GM12878 (cell line): ENCODE results near the gene ZNF785. TPM values are rescaled to one million over a fixed set of nuclear protein-coding genes. Genes with fewer than 3 reads are reported as not detected.

Experiments used
- ATAC-seq: fragments of 200-7000 bp; cut with Tn5 transposase; 3 replicates; pipeline ENCODE4 v1.9.1; 2020; ENCODE audit warnings: mild to moderate bottlenecking, moderate library complexity
- BruUV-seq: library from RNA; stranded (reverse); fragments of 400-500 nt; replicated peaks from 2 replicates; lab custom pipeline; 2021; lab: Mats Ljungman, UMichigan
- CTCF ChIA-PET: fragments of 300-600 bp; sonication (Branson Sonifier 250); formaldehyde crosslinking; extraction: SDS; loops from one replicate; lab custom pipeline; 2021; ENCODE audit warnings: inconsistent platforms; lab: Yijun Ruan, JAX
- POLR2A ChIA-PET: fragments of 350-600 bp; formaldehyde crosslinking; extraction: SDS; loops from one replicate; lab custom pipeline; 2021; ENCODE audit warnings: inconsistent platforms; lab: Charles Lee
- RAD21 ChIA-PET: fragments of 300-600 bp; sonication (Branson Sonifier 250); formaldehyde crosslinking; loops from one replicate; lab custom pipeline; 2023; ENCODE audit warnings: antibody characterized with exemption; ENCODE audit not compliant: unreplicated experiment; lab: Charles Lee
- SMC1A ChIA-PET: fragments of 300-600 bp; sonication (Branson Sonifier 250); formaldehyde crosslinking; loops from one replicate; lab custom pipeline; 2023; ENCODE audit not compliant: unreplicated experiment, uncharacterized antibody; lab: Charles Lee
- DNase-seq: peaks from one replicate; pipeline ENCODE4 v3.0.0-alpha.2; 2011; ENCODE audit warnings: low read depth, low spot score
- FAIRE-seq: peaks from 3 replicates; lab custom pipeline; 2011; peaks lifted over from hg19 to GRCh38; lab: Jason Lieb, UNC
- H2AFZ ChIP-seq: 2 replicates; pipeline ENCODE4 v1.6.0; 2011; ENCODE audit warnings: low read depth, low read length, control low read depth; ENCODE audit not compliant: control insufficient read depth
- H3K27ac ChIP-seq: 2 replicates; pipeline ENCODE4 v1.5.1; 2011; ENCODE audit warnings: control low read depth; ENCODE audit not compliant: control insufficient read depth, insufficient read depth
- H3K27me3 ChIP-seq, 2 experiments: replicated peaks in 1 of 2; 2 replicates each; pipeline versions ENCODE4 v1.6.0 to v1.6.1; 2011; ENCODE audit warnings: low read length in 1 of 2; ENCODE audit not compliant: control insufficient read depth in 2 of 2, insufficient read depth in 2 of 2
- H3K36me3 ChIP-seq, 2 experiments: 2 replicates each; pipeline ENCODE4 v1.5.1; 2011; ENCODE audit warnings: low read length in 1 of 2; ENCODE audit not compliant: control insufficient read depth in 2 of 2, insufficient read depth in 2 of 2
- H3K4me1 ChIP-seq: 2 replicates; pipeline ENCODE4 v1.6.1; 2011; ENCODE audit warnings: mild to moderate bottlenecking, low read length, moderate library complexity, mixed read lengths; ENCODE audit not compliant: control insufficient read depth, insufficient read depth
- H3K4me2 ChIP-seq: 2 replicates; pipeline ENCODE4 v1.6.0; 2011; ENCODE audit warnings: control low read depth; ENCODE audit not compliant: control insufficient read depth, insufficient read depth
- H3K4me3 ChIP-seq: fragments of 200-600 bp; sonication (generic); 2 replicates; pipeline ENCODE4 v1.5.1; 2016
- H3K79me2 ChIP-seq: 2 replicates; pipeline ENCODE4 v1.6.0; 2011; ENCODE audit warnings: low read length; ENCODE audit not compliant: control insufficient read depth, insufficient read depth
- H3K9ac ChIP-seq: 2 replicates; pipeline ENCODE4 v1.8.0; 2011; ENCODE audit warnings: low read length, control low read depth, mixed read lengths; ENCODE audit not compliant: control insufficient read depth, insufficient read depth
- H3K9me3 ChIP-seq: replicated peaks from 3 replicates; pipeline ENCODE4 v1.5.1; 2011; ENCODE audit warnings: mild to moderate bottlenecking, low read length; ENCODE audit not compliant: control insufficient read depth, insufficient read depth
- H4K20me1 ChIP-seq: 2 replicates; pipeline ENCODE4 v1.6.0; 2011; ENCODE audit not compliant: control insufficient read depth, insufficient read depth
- BCL11A ChIP-seq: IDR thresholded peaks from 2 replicates; pipeline ENCODE4 v1.6.1; 2011; ENCODE audit warnings: low read depth, low read length
- FOXM1 ChIP-seq: IDR thresholded peaks from 2 replicates; pipeline ENCODE4 v1.6.1; 2012; ENCODE audit warnings: low read depth, mild to moderate bottlenecking, inconsistent platforms, low read length, moderate library complexity
- GATAD2B ChIP-seq: fragments of 450-650 bp; conservative IDR thresholded peaks from 2 replicates; pipeline ENCODE4 v1.6.1; 2017; ENCODE audit warnings: low read depth, mild to moderate bottlenecking, moderate library complexity
- HCFC1 ChIP-seq: fragments of 150-350 bp; IDR thresholded peaks from 2 replicates; pipeline ENCODE4 v1.6.1; 2014; ENCODE audit warnings: low read length
- IKZF2 ChIP-seq, 2 experiments: fragments of 450-650 bp; IDR thresholded peaks; 2 replicates each; pipeline ENCODE4 v1.6.1; 2017; ENCODE audit warnings: mild to moderate bottlenecking in 2 of 2, moderate library complexity in 2 of 2
- IRF3 ChIP-seq: fragments of 450-650 bp; IDR thresholded peaks from 2 replicates; pipeline ENCODE4 v1.6.1; 2014; ENCODE audit warnings: mild to moderate bottlenecking
- IRF5 ChIP-seq: fragments of 450-650 bp; IDR thresholded peaks from 2 replicates; pipeline ENCODE4 v1.6.1; 2017; ENCODE audit warnings: borderline replicate concordance
- KAT2A ChIP-seq: conservative IDR thresholded peaks from 2 replicates; pipeline ENCODE4 v1.6.1; 2011; ENCODE audit warnings: low read depth, low read length; ENCODE audit not compliant: control insufficient read depth
- MEF2A ChIP-seq: IDR thresholded peaks from 2 replicates; pipeline ENCODE4 v1.6.1; 2011; ENCODE audit warnings: low read depth, mild to moderate bottlenecking, low read length, moderate library complexity; ENCODE audit not compliant: insufficient read depth
- MTA2 ChIP-seq: fragments of 450-650 bp; IDR thresholded peaks from 2 replicates; pipeline ENCODE4 v1.6.1; 2016; ENCODE audit warnings: low read depth, mild to moderate bottlenecking, moderate library complexity
- NBN ChIP-seq: fragments of 450-650 bp; IDR thresholded peaks from 2 replicates; pipeline ENCODE4 v1.6.1; 2016
- NR2C2 ChIP-seq: IDR thresholded peaks from 2 replicates; pipeline ENCODE4 v1.6.1; 2011; ENCODE audit warnings: borderline replicate concordance, low read depth; ENCODE audit not compliant: control insufficient read depth, insufficient read length
- POLR2AphosphoS5 ChIP-seq: IDR thresholded peaks from 2 replicates; pipeline ENCODE4 v1.6.1; 2011; ENCODE audit warnings: mild to moderate bottlenecking, low read length, inconsistent platforms
- RBBP5 ChIP-seq: fragments of 200-600 bp; sonication (generic); conservative IDR thresholded peaks from 2 replicates; pipeline ENCODE4 v1.6.1; 2016
- SIN3A ChIP-seq: IDR thresholded peaks from 2 replicates; pipeline ENCODE4 v1.6.1; 2012; ENCODE audit warnings: low read depth, low read length, improper control_type of control experiment
- SRF ChIP-seq, 2 experiments: IDR thresholded peaks; 2 replicates each; pipeline ENCODE4 v1.6.1; 2011; ENCODE audit warnings: low read depth in 2 of 2, low read length in 2 of 2, mild to moderate bottlenecking in 1 of 2, moderate library complexity in 1 of 2
- STAT1 ChIP-seq: fragments of 450-650 bp; conservative IDR thresholded peaks from 2 replicates; pipeline ENCODE4 v1.6.1; 2014; ENCODE audit warnings: antibody characterized with exemption, mild to moderate bottlenecking
- SUPT20H ChIP-seq: IDR thresholded peaks from 2 replicates; pipeline ENCODE4 v1.6.1; 2011; ENCODE audit warnings: low read depth, mild to moderate bottlenecking, low read length, moderate library complexity, borderline replicate concordance; ENCODE audit not compliant: control insufficient read depth
- ZNF207 ChIP-seq: fragments of 450-650 bp; IDR thresholded peaks from 2 replicates; pipeline ENCODE4 v1.6.1; 2014; ENCODE audit warnings: antibody characterized with exemption, mild to moderate bottlenecking, borderline replicate concordance
- ZZZ3 ChIP-seq: IDR thresholded peaks from 2 replicates; pipeline ENCODE4 v1.6.1; 2011; ENCODE audit warnings: low read depth; ENCODE audit not compliant: control insufficient read depth, insufficient read length
- WGBS: methylation state at CpG from one replicate; pipeline ENCODE4 v1.1.6; 2016; ENCODE audit warnings: low lambda C conversion rate; ENCODE audit not compliant: insufficient replicate concordance, insufficient coverage; ENCODE audit errors: missing lambda C conversion rate; 5-methylcytosine and 5-hydroxymethylcytosine counted together
- in situ Hi-C: fragments of 300-500 bp; cut with MboI; formaldehyde crosslinking; loops from 9 replicates; pipeline ENCODE4 v1.14.3; 2018; ENCODE audit warnings: mixed read lengths
- intact Hi-C: fragments of 100-400 bp; cut with micrococcal nuclease; formaldehyde crosslinking; loops from one replicate; pipeline ENCODE4 v1.14.2; 2022; ENCODE audit not compliant: unreplicated experiment
- polyA plus RNA-seq, 11 experiments: library from polyadenylated mRNA; depleted of rRNA in 4 of 11; unstranded in 6 of 11; stranded (reverse) in 5 of 11; fragments of >200 nt; fragmentation: Nextera tagmentation in 4 of 11; fragmentation: Illumina TruSeq in 1 of 11; extraction: Ambion mirVana in 4 of 11; extraction: Trizol in 1 of 11; gene quantifications; 1 replicate in 1 of 11; 2 replicates in 10 of 11; pipeline versions ENCODE4 v1.2.1 to v1.2.3, GENCODE V29; 2011 to 2016; ENCODE audit warnings: inconsistent platforms in 2 of 11, missing spikeins in 2 of 11, low read depth in 1 of 11
- total RNA-seq, 4 experiments: library from RNA; depleted of rRNA in 3 of 4; stranded (reverse); fragments of >200 nt in 3 of 4; fragmentation: Illumina TruSeq in 1 of 4; extraction: Trizol in 1 of 4; gene quantifications; 2 replicates each; pipeline versions ENCODE4 v1.2.1 to v1.2.3, GENCODE V29; 2013 to 2021
- TF ChIP-seq, protein P1 (sequence below): fragments of 450-650 bp; IDR thresholded peaks from 2 replicates; pipeline ENCODE4 v1.6.1; 2016; ENCODE audit warnings: mild to moderate bottlenecking

The ZNF785 gene
- total and polyA plus RNA-seq, 10 of the 15 experiments (the other 5 are each of a cell fraction or from before 2014, with no cell fraction given): 0.87 to 11.5 (median 7.5) TPM

- TF ChIP-seq SRF (IDR thresholded peaks at IDR 0.05; ENCODE audit: low read depth in 2 of 2, low read length in 2 of 2) (no peak), RBBP5 (no peak), NBN (no peak), MTA2 (no peak), STAT1 (no peak)
- TF ChIP-seq, all 136 proteins: peak for 0
Measured at GRCh38 chr16:30620169-30620568, 34.7 kb upstream of the ZNF785 start (continued).

- H3K9ac ChIP-seq: no peak overlapping the region
- in situ Hi-C loops (no loop called here), intact Hi-C loops (no loop called here)
- POLR2A ChIA-PET: interaction anchor here (0.5 kb wide), 1 partner anchor 17 kb away, joined by 3 read pairs; no protein-coding TSS in a partner anchor
- TF ChIP-seq POLR2AphosphoS5: no peak
- no peak for TF ChIP-seq ZNF207
- TF ChIP-seq HCFC1: no peak
- no peak for TF ChIP-seq FOXM1
- no peak for TF ChIP-seq IRF3
- TF ChIP-seq SIN3A: no peak
- no peak for TF ChIP-seq KAT2A
- no peak for TF ChIP-seq IRF5
- no peak for TF ChIP-seq BCL11A
- TF ChIP-seq SUPT20H: no peak
- TF ChIP-seq IKZF2 (IDR thresholded peaks at IDR 0.05): no peak
- TF ChIP-seq MEF2A: no peak
- TF ChIP-seq NR2C2: no peak
- TF ChIP-seq GATAD2B: no peak
- no peak for TF ChIP-seq ZZZ3
- TF ChIP-seq, protein P1, sequence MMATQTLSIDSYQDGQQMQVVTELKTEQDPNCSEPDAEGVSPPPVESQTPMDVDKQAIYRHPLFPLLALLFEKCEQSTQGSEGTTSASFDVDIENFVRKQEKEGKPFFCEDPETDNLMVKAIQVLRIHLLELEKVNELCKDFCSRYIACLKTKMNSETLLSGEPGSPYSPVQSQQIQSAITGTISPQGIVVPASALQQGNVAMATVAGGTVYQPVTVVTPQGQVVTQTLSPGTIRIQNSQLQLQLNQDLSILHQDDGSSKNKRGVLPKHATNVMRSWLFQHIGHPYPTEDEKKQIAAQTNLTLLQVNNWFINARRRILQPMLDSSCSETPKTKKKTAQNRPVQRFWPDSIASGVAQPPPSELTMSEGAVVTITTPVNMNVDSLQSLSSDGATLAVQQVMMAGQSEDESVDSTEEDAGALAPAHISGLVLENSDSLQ: no peak
- H4K20me1 ChIP-seq: no peaks in the 10 kb centered on the region
- no peak overlapping the region for H3K27ac ChIP-seq
- H3K79me2 ChIP-seq: no peaks in the 10 kb centered on the region
- H3K9me3 ChIP-seq: no peaks in the 10 kb centered on the region; the same call in 2 of the 3 replicates
- no peaks in the 10 kb centered on the region for H3K4me1 ChIP-seq
- RAD21 ChIA-PET: interaction anchor here (0.6 to 2.3 kb wide), 6 partner anchors 31 to 528 kb away, joined by 3 to 10 read pairs (median 3); partner anchors contain the start of genes DCTPP1, PRR14 and TBX6
- 49% methylated on average over 5 of the region's 5 CpGs for WGBS
- no peaks in the 10 kb centered on the region for H3K36me3 ChIP-seq
- no TSS peak for BruUV-seq
- SMC1A ChIA-PET: interaction anchor here (1.0 to 2.5 kb wide), 4 partner anchors 8 to 26 kb away, joined by 3 to 9 read pairs (median 4); partner anchors contain the start of gene ZNF689
- no peak for ATAC-seq
- H3K4me3 ChIP-seq: no peak overlapping the region
- H3K4me2 ChIP-seq: no peak overlapping the region
- no peak overlapping the region for H2AFZ ChIP-seq
- H3K27me3 ChIP-seq: no peaks in the 10 kb centered on the region
- FAIRE-seq: no peak
- no peak for DNase-seq
- CTCF ChIA-PET: interaction anchor here (1.0 to 5.7 kb wide), 8 partner anchors 9 to 210 kb away, joined by 3 to 24 read pairs (median 4); partner anchors contain the start of gene DCTPP1
Measured at GRCh38 chr16:30619638-30620037, 34.1 kb upstream of the ZNF785 start.
